Large intestine (tissue), 3 donors: ENCODE results near the gene CCDC107. TPM values are rescaled to one million over a fixed set of nuclear protein-coding genes. Genes with fewer than 3 reads are reported as not detected.

Experiments
- DNase-seq, 2 donors: peaks; one replicate each; pipeline versions ENCODE4 v3.0.0 to v3.0.0-alpha.2; 2013
- H3K27ac ChIP-seq: one replicate; pipeline ENCODE4 v1.5.1; 2013; ENCODE audit warnings: low read length
- H3K27me3 ChIP-seq: 2 replicates; pipeline ENCODE4 v1.6.1; 2013; ENCODE audit warnings: low read length; ENCODE audit not compliant: control insufficient read depth, insufficient read depth
- H3K36me3 ChIP-seq: 2 replicates; pipeline ENCODE4 v1.6.1; 2013; ENCODE audit warnings: low read length; ENCODE audit not compliant: control insufficient read depth, insufficient read depth
- H3K4me1 ChIP-seq: one replicate; pipeline ENCODE4 v1.6.1; 2013; ENCODE audit warnings: low read length; ENCODE audit not compliant: control insufficient read depth, insufficient read depth
- H3K4me3 ChIP-seq: one replicate; pipeline ENCODE4 v1.5.1; 2013; ENCODE audit warnings: low read length
- H3K9me3 ChIP-seq: one replicate; pipeline ENCODE4 v1.6.1; 2013; ENCODE audit warnings: mild to moderate bottlenecking, low read depth, low read length, moderate library complexity; ENCODE audit not compliant: control insufficient read depth
- WGBS: methylation state at CpG from one replicate; pipeline ENCODE4 v1.1.5; 2013; ENCODE audit warnings: low lambda C conversion rate; ENCODE audit not compliant: insufficient coverage; 5-methylcytosine and 5-hydroxymethylcytosine counted together
- polyA plus RNA-seq: library from polyadenylated mRNA; unstranded; fragments of 120-200 nt; gene quantifications from one replicate; pipeline ENCODE4 v1.2.1, GENCODE V29; 2013

CCDC107 gene
- polyA plus RNA-seq, 1 donor: 17.6 TPM

GRCh38 chr9:35659340-35659739 is 1.2 kb downstream of the CCDC107 start:
- H3K4me3 ChIP-seq: peak overlapping the region; percentile 92
- H3K4me1 ChIP-seq: peaks cover 9% of the 10 kb centered on the region
- H3K27ac ChIP-seq: peak overlapping the region; percentile 90
- no CpG with 5 or more reads among the region's 3 CpGs for WGBS
- DNase-seq: no peak
- H3K36me3 ChIP-seq: peaks cover 12% of the 10 kb centered on the region
- peaks cover 3% of the 10 kb centered on the region for H3K9me3 ChIP-seq
- H3K27me3 ChIP-seq: no peaks in the 10 kb centered on the region

DNA sequence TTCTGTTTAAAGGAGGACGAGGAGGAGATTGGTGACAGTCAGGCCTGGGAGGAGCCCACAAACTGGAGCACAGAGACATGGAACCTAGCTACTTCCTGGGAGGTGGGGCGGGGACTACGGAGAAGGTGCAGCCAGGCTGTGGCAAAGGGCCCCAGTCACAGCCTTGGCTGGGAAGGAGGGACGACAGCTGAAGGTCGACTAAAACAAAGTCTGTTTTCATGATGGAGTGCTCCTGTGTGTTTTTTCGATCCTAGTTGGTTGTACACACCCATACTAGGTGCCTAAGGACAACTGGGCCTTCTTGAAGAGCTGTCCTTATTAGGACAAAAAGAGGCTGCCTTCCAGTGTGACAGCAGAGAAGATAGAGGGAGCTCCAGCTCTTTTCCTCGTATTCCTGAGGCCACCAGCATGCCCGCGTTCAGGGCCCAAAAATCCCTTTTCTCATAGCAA is 2.9 kb downstream of the CCDC107 start:
- Histone ChIP-seq H3K36me3 (peaks cover 12% of the 10 kb centered on the region), H3K4me3 (no peak overlapping the region), H3K4me1 (peaks cover 14% of the 10 kb centered on the region), H3K27ac (peak overlapping the region; percentile 52), H3K27me3 (no peaks in the 10 kb centered on the region), H3K9me3 (peaks cover 3% of the 10 kb centered on the region)
- DNase-seq: peak in 1 of 2 donors; percentile 62
- 0% methylated on average over 1 of the region's 9 CpGs for WGBS

DNA sequence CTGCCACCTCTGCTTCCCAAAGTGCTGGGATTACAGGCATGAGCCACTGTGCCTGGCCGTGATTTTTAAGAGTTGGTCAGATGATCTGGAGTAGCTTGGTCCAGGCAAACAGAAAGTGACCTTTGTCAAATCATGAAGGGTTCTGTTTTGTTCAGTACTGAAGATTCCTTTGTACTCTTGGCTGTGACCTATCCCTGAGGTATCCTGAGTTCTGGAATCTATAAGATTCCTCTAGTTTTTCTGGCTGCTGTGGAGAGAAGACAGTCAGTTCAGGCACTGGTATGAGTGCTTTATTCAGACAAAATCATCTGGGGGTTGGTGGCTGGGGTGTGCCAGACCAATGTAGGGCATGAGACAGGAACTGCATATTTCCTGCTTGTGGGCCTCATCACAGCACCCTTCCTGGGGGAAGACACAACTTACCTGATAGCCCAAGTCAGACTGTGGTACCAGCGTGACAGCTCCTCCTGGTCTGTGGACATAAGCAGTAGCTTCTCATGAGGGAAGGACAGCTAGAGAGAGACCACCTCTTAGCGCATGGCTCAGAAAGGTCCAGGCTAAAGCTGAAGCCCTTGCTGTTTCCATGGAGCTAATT is 3.8 kb downstream of the CCDC107 start:
- Histone ChIP-seq H3K27ac (no peak overlapping the region), H3K4me3 (no peak overlapping the region), H3K36me3 (peaks cover 12% of the 10 kb centered on the region), H3K4me1 (peaks cover 9% of the 10 kb centered on the region), H3K9me3 (peaks cover 3% of the 10 kb centered on the region), H3K27me3 (no peaks in the 10 kb centered on the region)
- DNase-seq: no peak
- 67% methylated on average over 1 of the region's 3 CpGs for WGBS

- peaks cover 3% of the 10 kb centered on the region for H3K9me3 ChIP-seq
- H3K27ac ChIP-seq: no peak overlapping the region
- no peak overlapping the region for H3K4me3 ChIP-seq
- peaks cover 12% of the 10 kb centered on the region for H3K36me3 ChIP-seq
- H3K4me1 ChIP-seq: peaks cover 9% of the 10 kb centered on the region
- no peak for DNase-seq
- WGBS: no CpG with 5 or more reads among the region's 7 CpGs
- no peaks in the 10 kb centered on the region for H3K27me3 ChIP-seq
These were observed 4.3 kb downstream of the CCDC107 start for GRCh38 chr9:35662437-35662836.

DNA sequence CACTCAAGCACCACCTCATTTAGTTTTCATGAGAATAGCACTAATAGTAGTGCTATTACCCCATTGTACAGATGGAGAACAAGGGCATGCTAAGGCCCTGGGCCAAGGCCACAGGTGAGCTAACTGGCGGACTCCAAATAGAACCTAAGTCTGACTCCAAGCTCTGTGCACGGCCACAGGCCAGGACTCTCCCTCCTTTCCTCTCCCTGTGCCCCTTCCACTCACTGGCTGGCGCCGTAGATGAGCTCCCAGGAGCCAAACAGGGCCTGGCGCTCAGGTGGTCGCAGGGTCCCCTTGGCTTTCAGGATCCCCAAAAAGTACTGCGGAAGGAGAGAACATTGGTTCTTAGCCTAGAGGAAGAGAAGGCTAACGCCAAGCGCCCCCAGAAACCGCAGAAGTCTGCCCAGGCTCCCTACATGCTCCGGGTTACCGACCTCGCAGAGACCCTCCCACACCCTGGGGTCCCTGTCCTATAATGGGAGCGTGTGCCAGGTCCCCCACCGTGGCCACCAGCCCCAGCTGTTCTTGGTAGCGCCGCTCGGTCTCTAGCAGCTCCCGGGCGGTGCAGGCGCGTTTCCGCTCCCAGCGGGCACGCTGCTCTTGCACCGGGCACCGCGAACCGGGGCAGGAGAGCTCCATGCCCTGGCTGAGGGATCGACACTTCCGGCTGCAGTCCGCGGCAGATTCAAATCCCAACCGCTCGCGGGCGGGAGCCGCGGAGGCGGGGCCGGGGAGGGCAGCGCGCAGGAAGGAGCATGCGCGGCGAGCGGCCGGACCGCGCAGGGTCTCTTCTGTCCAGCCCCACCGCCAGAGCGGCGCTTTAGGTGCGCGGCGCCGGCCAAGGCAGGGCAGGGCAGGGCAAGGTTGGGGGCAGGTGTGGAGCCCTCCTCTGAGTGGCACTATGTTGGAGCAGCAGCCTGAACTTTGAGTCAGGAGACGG is 6.7 kb downstream of the CCDC107 start, which contains the start of gene ARHGEF39:
Gene ARHGEF39, minus strand, starts transcription at position 665 of the 940 bp plus-strand sequence. Its CDS starts 26 bp downstream, at position 639.
- H3K4me1 ChIP-seq: peaks cover 17% of the 10 kb centered on the region
- no CpG with 5 or more reads among the region's 58 CpGs for WGBS
- DNase-seq: peak; percentile 80 to 83

GRCh38 chr9:35665471-35665818 is 7.4 kb downstream of the CCDC107 start:
- Histone ChIP-seq H3K4me3 (peak overlapping the region; percentile 62), H3K36me3 (peaks cover 7% of the 10 kb centered on the region), H3K27me3 (no peaks in the 10 kb centered on the region), H3K4me1 (peaks cover 19% of the 10 kb centered on the region), H3K9me3 (no peaks in the 10 kb centered on the region), H3K27ac (no peak overlapping the region)
- 82% methylated on average over 3 of the region's 5 CpGs for WGBS
- no peak for DNase-seq

More for the DNA sequence above, 6.7 kb downstream of the CCDC107 start, which contains the start of gene ARHGEF39:
- Histone ChIP-seq H3K36me3 (peaks cover 12% of the 10 kb centered on the region), H3K4me3 (peak within 1 kb of the TSS; percentile 62), H3K9me3 (no peaks in the 10 kb centered on the region), H3K27ac (peak within 1 kb of the TSS; percentile 2), H3K27me3 (no peaks in the 10 kb centered on the region)

DNA sequence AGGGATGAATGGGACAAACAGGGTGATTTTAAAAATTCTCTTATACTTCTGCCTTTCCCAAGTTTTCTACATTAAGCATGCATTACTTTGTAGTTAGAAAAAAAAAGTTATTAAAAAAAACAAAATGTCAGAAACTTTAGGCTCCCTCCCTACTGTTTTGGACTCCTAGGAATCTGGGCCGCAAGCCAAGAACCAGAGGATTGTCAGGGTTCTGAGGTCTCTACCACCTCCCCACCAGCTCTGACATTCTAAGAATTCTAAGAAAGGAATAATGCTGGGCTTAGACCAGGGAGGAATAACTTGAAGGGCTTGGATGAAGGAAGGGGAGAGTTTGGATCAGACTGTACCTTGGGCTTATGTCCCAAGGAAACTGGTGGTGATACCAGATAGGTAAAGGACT is 8.0 kb downstream of the CCDC107 start:
- Histone ChIP-seq H3K36me3 (peaks cover 2% of the 10 kb centered on the region), H3K9me3 (no peaks in the 10 kb centered on the region), H3K4me1 (peaks cover 19% of the 10 kb centered on the region), H3K27ac (no peak overlapping the region), H3K4me3 (no peak overlapping the region), H3K27me3 (no peaks in the 10 kb centered on the region)
- WGBS: no CpG with 5 or more reads among the region's 1 CpG
- no peak for DNase-seq

- H3K27ac ChIP-seq: no peak overlapping the region
These were observed 8.5 kb downstream of the CCDC107 start for GRCh38 chr9:35666549-35666948.

GRCh38 chr9:35667939-35668338 is 9.8 kb downstream of the CCDC107 start:
- DNase-seq: no peak

More at GRCh38 chr9:35666549-35666948, 8.5 kb downstream of the CCDC107 start:
- H3K27me3 ChIP-seq: no peaks in the 10 kb centered on the region
- no peaks in the 10 kb centered on the region for H3K9me3 ChIP-seq
- H3K36me3 ChIP-seq: no peaks in the 10 kb centered on the region
- no peak for DNase-seq
- peaks cover 19% of the 10 kb centered on the region for H3K4me1 ChIP-seq
- H3K4me3 ChIP-seq: no peak overlapping the region
- WGBS: no CpG with 5 or more reads among the region's 5 CpGs

DNA sequence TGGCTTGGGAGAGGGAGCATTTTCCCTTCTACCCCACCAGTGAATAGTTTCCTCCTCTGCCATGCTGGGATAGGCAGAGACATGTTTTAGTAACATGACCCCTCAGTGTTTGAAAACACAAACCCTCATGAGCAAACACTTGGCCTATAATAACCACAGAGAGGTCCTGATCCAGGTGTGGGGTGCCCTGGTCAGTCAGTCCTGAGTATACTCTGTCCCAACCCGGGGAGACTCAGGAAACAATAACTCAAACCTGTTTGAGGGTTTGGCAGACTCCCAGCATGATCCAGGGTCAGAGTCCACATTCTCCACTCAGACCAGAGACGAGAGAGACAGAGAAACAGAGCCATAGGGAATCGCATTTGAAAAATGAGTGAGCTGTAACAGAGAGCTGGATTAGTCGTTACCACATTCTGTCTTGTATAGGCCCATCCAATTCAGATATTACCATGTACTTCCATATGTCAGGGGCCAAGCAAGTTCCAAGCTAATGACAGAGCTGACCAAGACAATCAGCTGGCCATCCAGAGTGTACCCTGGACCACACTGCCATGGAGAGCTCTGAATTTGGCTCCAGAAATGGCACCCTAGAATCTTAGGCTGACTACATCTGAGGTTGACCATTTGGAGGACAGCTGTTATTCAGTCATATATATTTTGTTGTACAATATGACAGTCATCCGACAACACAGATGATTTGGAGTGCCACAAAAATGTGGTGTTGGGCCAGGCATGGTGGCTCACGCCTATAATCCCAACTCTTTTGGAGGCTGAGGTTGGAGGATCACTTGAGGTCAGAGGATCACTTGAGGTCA is 11.4 kb downstream of the CCDC107 start:
- DNase-seq: peak; percentile 79 to 87
- H3K36me3 ChIP-seq: no peaks in the 10 kb centered on the region
- no peaks in the 10 kb centered on the region for H3K27me3 ChIP-seq
- H3K27ac ChIP-seq: peak overlapping the region; percentile 66
- WGBS: no CpG with 5 or more reads among the region's 6 CpGs
- H3K4me1 ChIP-seq: peaks cover 18% of the 10 kb centered on the region
- H3K4me3 ChIP-seq: no peak overlapping the region
- H3K9me3 ChIP-seq: no peaks in the 10 kb centered on the region

More at GRCh38 chr9:35667939-35668338, 9.8 kb downstream of the CCDC107 start:
- Histone ChIP-seq H3K4me1 (peaks cover 19% of the 10 kb centered on the region), H3K27me3 (no peaks in the 10 kb centered on the region), H3K9me3 (no peaks in the 10 kb centered on the region), H3K36me3 (no peaks in the 10 kb centered on the region), H3K27ac (no peak overlapping the region), H3K4me3 (no peak overlapping the region)
- WGBS: no CpG with 5 or more reads among the region's 3 CpGs
